ENCODE measurements around the gene STPG2. TPM values are rescaled to one million over a fixed set of nuclear protein-coding genes. Genes with fewer than 3 reads are reported as not detected.

The STPG2 gene
- total and polyA plus RNA-seq, 2 of the 8 experiments (the other 6 are each of a cell fraction or from before 2014, with no cell fraction given): 0.03 TPM; not detected in 1

DNA sequence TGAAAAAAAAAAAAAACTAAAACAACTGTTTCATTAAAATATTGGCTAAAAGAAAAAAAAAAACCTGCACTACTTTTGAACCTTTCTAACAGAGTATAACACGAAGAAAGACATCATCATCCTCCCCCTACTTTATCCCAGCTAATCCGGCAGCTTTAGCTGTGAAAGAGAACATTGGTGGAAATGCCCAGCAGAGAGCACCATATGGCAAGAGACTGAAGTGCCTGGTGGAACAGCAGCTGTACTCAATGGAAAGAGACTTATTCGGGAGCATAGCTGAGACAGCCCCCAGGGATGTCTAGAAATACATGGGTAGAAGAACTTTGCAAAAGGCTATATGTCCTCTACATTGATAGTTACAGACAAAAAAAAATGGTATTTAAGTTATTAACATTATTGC, 30.3 kb downstream of the STPG2 start:
- FAIRE-seq: peak; percentile 69

More for the DNA sequence above, 30.3 kb downstream of the STPG2 start:
- 61% methylated on average over 3 of the region's 3 CpGs; no CpG with 5 or more reads in 1 of the 2 experiments for WGBS, 2 experiments (ENCODE audit: extremely low coverage in 1 of 2, insufficient coverage in 1 of 2, insufficient read length in 1 of 2, insufficient replicate concordance in 2 of 2, low coverage in 1 of 2, low lambda C conversion rate in 2 of 2, missing lambda C conversion rate in 1 of 2)
- no peak overlapping the region for H3K4me2 ChIP-seq (ENCODE audit: insufficient read depth in 1 of 2, low read depth in 2 of 2, low read length in 2 of 2)
- H3K14ac ChIP-seq (ENCODE audit: insufficient read length): no peak overlapping the region
- H3K27ac ChIP-seq (ENCODE audit: low read depth, low read length): no peak overlapping the region
- H3K4me3 ChIP-seq (ENCODE audit: extremely low read depth in 1 of 4, insufficient read depth in 2 of 4, low read depth in 3 of 4, low read length in 4 of 4): no peak overlapping the region
- no peak overlapping the region for H2BK12ac ChIP-seq (ENCODE audit: low read depth, low read length)
- H3K79me1 ChIP-seq (ENCODE audit: low read depth, low read length): no peaks in the 10 kb centered on the region
- H3K23me2 ChIP-seq (ENCODE audit: low read depth, low read length): no peaks in the 10 kb centered on the region; the same call in 1 of the 2 replicates
- peaks cover 0 to 3% (median 1%) of the 10 kb centered on the region in 4 experiments; a peak in 2 of 7 replicates for H3K4me1 ChIP-seq (replicated peaks in 1 of 4; ENCODE audit: control insufficient read depth in 3 of 4, insufficient read depth in 4 of 4, low read length in 3 of 4)
- ChIA-PET POLR2A (ENCODE audit: partially characterized antibody) (interaction anchor here (1.6 kb wide), 1 partner anchor 30 kb away, joined by 4 read pairs; the partner anchor contains the start of gene STPG2), CTCF (ENCODE audit: partially characterized antibody) (interaction anchor here (0.6 to 1.6 kb wide), 10 partner anchors 14 to 1557 kb away, joined by 3 to 4 read pairs (median 3); partner anchors contain the start of gene STPG2)
- no peak overlapping the region for H2AK5ac ChIP-seq (ENCODE audit: low read depth, low read length)
- H3K18ac ChIP-seq (ENCODE audit: extremely low read depth, low read length): no peak overlapping the region
- no peaks in the 10 kb centered on the region for H4K20me1 ChIP-seq (replicated peaks in 1 of 2; ENCODE audit: control insufficient read depth in 1 of 2, insufficient read depth in 2 of 2, low read length in 2 of 2)
- no peak overlapping the region for H4K91ac ChIP-seq (replicated peaks; ENCODE audit: insufficient read length, low read length)
- no peak overlapping the region for H4K8ac ChIP-seq (ENCODE audit: extremely low read depth, insufficient read depth, low read length)
- H3K4ac ChIP-seq (replicated peaks; ENCODE audit: insufficient read length, low read depth, low read length): no peak overlapping the region
- no peaks in the 10 kb centered on the region; a peak in 1 of 8 replicates for H3K36me3 ChIP-seq (ENCODE audit: control insufficient read depth in 2 of 4, insufficient read depth in 4 of 4, low read length in 3 of 4)
- H2AFZ ChIP-seq (ENCODE audit: low read length): no peak overlapping the region
- no peak for DNase-seq (ENCODE audit: low read depth in 1 of 2, low spot score in 2 of 2)
- no peak overlapping the region for H2BK20ac ChIP-seq (ENCODE audit: low read length)
- H2BK120ac ChIP-seq (replicated peaks; ENCODE audit: low read depth, low read length): no peak overlapping the region
- H3K79me2 ChIP-seq (ENCODE audit: control insufficient read depth in 1 of 2, insufficient read depth in 2 of 2, low read length in 2 of 2): no peaks in the 10 kb centered on the region
- no peaks in the 10 kb centered on the region for H3K27me3 ChIP-seq (replicated peaks in 1 of 4; ENCODE audit: control insufficient read depth in 3 of 4, extremely low read depth in 1 of 4, insufficient read depth in 3 of 4, low read length in 3 of 4)
- H2BK15ac ChIP-seq (ENCODE audit: low read length): no peak overlapping the region
- no peak overlapping the region for H2BK5ac ChIP-seq (ENCODE audit: low read depth, low read length)
- H3K9ac ChIP-seq (replicated peaks in 1 of 4; ENCODE audit: extremely low read depth in 1 of 4, low read depth in 3 of 4, low read length in 3 of 4): no peak overlapping the region
- H3K23ac ChIP-seq (ENCODE audit: insufficient read length): no peak overlapping the region
- no peak overlapping the region for H4K5ac ChIP-seq (ENCODE audit: insufficient read length, low read depth, low read length)
- H3K56ac ChIP-seq (replicated peaks; ENCODE audit: insufficient read length, low read depth, low read length): no peak overlapping the region
- peaks cover 6 to 8% of the 10 kb centered on the region in 2 experiments; a peak in 3 of 4 replicates for H3K9me3 ChIP-seq (ENCODE audit: insufficient read depth in 2 of 2, low read depth in 1 of 2, low read length in 1 of 2)
- TF ChIP-seq, protein P1, sequence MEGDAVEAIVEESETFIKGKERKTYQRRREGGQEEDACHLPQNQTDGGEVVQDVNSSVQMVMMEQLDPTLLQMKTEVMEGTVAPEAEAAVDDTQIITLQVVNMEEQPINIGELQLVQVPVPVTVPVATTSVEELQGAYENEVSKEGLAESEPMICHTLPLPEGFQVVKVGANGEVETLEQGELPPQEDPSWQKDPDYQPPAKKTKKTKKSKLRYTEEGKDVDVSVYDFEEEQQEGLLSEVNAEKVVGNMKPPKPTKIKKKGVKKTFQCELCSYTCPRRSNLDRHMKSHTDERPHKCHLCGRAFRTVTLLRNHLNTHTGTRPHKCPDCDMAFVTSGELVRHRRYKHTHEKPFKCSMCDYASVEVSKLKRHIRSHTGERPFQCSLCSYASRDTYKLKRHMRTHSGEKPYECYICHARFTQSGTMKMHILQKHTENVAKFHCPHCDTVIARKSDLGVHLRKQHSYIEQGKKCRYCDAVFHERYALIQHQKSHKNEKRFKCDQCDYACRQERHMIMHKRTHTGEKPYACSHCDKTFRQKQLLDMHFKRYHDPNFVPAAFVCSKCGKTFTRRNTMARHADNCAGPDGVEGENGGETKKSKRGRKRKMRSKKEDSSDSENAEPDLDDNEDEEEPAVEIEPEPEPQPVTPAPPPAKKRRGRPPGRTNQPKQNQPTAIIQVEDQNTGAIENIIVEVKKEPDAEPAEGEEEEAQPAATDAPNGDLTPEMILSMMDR (IDR thresholded peaks at IDR 0.05; ENCODE audit: control extremely low read depth in 1 of 3, insufficient read depth in 1 of 3, low read depth in 1 of 3, low read length in 3 of 3): peak; percentile 2 to 61 (median 53)
- TF ChIP-seq MAFK (IDR thresholded peaks at IDR 0.05; ENCODE audit: low read depth, low read length) (no peak), RAD21 (IDR thresholded peaks at IDR 0.05 in 1 of 2, conservative IDR thresholded peaks at IDR 0.05 in 1 of 2; ENCODE audit: low read depth in 2 of 2, low read length in 2 of 2) (peak; percentile 85 to 88)

Measured in H1 (cell line).